NCI-H2029 (cell line): ENCODE results near the gene HDAC4.

Source experiments
- DNase-seq: peaks from one replicate; lab custom pipeline; 2025; lab: John Stamatoyannopoulos, UW

Gene HDAC4

DNA sequence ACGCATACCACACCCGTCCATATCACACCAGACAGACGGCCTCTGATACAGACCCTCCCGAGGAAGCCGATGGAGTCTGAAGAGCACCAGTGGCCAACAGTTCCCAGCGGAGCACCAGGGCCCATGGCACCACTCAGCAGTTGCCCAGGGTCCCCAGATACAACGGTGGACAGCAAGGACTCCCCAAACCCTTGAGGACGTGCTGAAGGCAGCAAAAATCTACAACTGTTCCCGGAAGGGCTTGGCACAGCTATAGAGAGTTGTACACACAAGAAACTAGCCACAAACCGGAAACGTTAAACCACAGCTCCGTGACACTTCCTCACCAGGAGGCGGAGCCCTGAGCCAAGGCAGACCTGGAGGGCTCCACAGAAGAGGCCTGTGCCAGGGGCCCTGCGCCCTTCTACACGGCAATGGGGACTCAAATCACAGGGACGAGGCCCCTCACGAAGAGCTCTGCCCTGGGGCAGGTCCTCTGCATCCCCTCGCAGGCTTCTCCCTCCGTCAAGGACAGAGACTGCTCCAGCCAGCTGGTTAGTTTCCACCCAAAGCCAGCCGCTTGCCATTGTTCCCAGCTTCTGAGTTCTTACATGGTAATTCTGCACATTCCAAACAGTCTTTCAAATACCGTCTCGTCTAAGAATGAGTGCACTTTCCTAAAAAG lies 133.4 kb downstream of the HDAC4 start:
- DNase-seq = no peak

DNA sequence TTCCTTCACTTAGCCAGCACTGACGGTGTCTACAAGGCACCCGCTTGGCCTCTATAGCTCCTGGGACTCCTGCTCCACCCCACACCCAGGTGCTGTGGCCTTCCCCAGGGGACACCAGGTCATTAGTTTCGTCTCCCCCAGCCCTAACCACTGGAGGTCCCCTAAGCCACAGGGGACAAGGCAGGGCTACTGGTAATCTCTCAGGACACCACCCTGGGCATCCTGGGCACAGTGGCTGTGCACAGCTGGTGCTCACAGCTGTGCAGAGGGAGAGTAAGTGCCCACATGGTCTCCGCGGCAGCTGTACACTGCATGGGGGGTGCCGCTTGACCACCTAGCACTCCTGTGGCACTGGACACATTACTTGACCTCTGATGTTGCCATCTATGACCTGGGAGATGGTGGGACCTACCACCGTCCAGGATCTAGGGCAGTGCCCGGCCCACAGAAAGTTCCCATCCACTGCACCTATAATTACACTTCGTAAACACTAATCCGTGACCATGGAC lies 134.0 kb downstream of the HDAC4 start:
- DNase-seq = no peak

DNA sequence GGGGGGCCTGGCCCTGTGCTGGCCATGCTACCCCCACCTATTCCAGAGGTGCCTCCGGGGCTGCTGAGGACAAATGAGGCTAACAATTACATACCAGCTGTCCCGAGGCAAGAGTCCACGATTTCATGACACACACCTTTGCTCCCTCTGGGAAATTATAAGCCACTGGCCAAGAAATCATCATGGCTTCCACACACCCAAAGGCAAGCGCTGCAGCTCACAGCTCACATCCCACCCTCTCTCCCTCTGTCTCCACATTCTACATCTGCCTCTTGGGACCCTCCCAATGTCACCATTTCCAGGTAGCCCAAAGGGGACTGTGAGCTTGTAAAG lies 134.4 kb downstream of the HDAC4 start:
- DNase-seq = no peak

DNA sequence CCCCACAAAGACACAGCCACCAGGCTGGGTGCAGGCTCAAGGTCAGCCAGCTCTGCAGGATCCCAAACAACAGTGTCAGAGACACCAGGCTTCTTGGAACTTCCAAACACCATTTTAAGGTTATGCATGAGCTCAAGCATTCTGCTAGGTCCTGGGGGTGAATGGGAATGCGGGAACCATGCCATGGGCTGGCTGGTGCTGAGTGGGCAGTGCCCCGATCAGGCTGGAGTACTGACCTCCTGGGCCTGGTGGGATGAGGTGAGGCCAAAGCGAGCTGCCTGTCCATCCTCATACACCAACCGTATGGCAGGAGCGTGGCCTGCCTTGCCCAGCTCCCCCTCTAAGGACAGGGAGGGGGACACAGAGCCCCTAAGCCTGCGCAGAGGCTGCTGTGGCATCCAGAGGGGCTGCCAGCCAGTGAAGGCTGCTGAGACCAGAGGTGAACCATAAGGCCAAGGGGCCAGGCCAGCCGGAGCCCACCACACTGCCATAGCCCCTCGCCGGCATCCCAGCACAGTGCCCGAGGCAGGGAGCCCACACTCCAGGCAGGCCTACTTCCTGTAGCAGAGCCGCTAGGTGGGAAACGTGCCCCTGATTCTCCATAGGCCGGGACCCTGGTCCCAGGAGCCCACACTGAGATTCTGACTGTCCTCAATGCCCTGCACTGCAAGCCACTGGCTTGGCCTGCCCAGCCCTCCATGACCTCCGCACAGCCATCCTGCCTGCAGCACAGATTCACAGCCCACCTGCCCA lies 135.0 kb downstream of the HDAC4 start:
- no peak for DNase-seq

DNA sequence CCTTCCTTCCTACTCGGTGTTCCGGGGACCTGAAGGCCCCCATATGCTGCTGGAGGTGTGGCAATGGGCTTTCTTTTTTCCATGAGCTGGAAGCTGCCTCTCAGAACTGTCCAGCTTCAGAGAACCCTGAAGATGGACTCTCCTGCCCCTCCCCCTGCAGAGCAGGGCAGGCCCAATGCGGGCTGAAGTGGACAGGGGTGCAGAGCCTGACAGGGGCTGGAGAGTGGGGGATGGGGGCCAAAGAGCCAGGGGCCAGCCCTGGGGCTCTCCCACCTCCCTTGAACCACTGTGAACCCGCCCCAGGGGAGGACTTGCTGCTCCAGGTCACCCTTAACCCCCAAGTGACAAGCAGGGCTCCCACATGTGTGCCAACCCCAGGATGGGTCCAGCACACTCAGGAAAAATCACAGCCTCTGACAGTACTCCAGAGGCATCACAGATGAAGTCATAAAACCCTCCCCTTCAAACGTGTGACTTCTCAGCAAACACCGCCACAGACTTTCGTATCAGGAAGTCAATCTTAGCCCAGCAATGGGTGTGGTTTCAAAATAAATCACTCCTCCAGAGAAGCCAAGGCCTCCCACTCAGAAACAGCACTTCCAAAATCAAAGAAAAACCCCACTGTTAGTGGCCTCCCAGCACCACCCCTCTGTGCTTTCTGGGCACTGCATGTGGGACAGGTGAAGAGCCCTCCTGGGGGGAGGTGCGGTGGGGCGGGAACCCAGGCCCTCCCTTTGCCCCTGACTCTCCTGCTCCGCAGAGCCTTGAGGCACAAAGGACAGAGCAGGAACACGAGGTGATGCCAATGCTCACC lies 135.8 kb downstream of the HDAC4 start:
- DNase-seq = no peak

DNA sequence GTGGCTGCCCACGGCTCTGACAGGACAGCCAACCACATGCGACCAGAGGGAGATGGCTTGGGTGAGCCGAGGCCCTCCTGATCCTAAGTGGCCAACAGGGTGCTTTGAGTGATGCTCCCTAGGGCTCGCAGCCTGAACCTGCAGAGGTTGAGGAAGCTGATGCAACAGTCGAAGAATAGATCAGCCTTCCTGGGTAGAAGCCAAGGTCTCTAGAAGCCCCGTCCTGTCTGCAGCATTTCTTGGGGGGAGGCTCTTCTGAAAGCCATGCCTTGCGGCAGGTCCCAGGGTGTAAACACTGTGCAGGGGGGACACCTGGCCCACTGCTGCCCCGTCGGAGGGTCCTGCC lies 136.4 kb downstream of the HDAC4 start:
- no peak for DNase-seq

DNA sequence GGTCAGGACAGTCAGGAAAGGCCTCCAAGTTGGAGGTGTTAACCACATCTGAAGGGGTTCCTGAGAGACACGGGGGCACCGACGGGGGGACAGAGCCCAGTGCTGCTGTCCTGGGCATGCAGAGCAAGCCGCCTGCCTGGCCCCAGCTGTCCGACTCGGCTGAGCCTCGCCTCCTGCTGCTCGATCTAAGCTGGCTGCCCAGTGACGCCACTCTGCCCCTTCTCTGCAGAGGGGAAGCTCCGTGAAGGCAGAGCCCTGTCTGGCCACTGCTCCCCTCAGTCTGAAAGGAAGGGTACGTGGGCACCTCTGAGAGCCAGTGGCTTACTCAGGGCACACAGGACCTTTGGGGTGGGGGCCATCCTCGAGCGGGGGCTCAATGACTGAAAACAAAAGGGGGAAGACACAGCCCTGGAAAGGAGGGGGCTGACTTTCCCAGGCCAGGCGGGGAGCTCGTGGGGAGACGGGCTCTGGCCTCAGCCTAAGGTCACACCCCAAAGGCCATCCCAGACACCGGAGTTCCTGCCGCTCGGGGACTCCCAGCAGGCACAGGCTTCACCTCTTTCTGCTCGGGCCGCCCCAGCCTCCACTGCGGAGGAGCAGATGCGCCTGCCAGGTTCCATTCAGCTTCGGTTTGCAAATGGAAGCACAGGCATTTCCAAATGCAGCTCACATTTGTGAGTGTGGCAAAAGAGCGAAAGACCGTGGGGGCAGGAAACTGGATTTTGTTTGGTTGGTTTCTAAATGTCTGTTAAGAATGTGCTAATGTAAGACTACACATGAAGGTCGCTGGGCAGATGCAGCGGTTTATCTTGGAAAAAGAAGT lies 136.9 kb downstream of the HDAC4 start:
- DNase-seq = no peak

DNA sequence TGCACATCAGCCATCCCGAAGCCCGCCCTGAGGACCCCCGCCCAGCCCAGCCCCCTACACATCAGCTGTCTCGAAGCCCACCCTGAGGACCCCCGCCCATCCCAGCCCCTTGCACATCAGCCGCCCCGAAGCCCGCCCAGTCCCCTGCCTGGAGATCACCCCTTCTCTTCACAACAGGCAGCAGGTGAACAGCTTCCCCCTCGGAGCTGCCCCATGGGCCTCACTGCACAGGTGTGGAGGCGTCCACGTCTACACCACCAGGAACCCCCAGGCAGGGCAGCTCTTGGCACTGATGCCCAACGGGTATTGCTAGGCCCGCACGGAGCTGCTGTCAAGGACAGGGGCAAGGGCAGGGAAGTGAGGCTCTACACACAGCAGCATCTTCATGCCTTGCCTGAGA lies 137.6 kb downstream of the HDAC4 start:
- no peak for DNase-seq

DNA sequence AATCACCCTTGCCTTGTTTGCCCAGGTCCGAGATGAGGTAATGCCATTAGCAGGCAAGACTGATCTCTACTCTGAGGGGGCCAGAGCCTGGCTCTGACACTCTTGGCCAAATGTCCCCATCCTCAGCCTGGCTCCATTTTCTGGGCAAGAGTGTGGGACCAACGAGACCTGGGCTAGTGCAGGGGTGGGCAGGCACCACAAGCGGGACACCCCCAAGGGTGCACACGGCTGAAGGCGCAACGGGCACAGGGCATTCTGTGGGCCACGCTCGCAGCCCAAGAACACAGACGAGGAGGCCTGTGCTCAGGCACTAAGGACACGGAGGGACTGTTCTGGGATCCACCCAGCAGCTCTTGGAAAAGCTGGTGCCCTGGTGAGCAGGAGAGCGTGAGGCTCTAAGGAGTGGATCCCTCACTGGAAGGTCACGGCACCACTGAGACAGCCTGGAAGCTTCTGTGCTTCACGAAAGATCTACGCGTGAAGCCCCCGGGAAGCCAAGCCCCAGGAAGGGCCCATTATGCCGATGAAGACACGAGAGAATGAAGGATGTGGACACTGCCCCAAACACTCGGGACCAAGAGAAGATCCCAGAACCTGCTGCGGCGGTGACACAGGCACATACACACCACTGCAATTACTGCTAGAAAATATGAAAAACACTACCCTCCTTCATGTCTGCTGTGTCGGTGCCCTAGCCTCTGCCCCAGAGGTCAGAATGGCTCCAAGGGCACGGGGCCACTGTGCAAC lies 138.2 kb downstream of the HDAC4 start:
- DNase-seq = no peak

DNA sequence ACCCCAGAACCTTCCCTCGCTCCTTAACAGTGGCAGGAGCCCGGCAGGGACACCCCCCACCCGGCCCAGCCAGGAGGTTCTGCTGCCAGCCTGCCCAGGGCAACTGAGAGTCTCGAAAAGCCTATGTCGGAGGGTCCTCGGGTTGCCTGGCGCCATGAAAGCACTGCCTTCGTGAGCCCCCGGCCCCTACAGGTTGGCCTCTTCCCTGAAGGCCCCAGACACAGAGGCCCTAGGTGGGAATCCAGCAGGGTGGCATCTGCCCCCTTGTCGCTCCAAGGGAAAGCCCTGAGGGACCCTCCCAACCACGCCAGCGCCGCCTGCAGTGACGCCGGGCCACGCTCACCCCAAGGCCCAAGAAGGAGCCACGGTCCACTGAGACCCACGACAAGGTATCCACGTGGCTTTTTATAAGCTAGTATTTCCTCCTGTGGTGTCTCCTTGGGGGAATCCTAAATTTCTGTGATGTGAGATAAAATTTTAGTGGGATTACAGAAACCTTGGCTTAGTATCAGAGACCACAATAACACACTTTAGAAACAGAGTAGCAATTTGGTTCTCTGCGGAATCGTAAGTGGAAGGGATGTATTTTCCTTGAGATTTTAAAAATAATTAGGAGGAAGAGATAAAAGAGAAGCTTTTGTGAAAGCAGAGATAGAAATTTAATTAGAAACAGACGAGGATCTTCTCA lies 138.9 kb downstream of the HDAC4 start:
- no peak for DNase-seq

DNA sequence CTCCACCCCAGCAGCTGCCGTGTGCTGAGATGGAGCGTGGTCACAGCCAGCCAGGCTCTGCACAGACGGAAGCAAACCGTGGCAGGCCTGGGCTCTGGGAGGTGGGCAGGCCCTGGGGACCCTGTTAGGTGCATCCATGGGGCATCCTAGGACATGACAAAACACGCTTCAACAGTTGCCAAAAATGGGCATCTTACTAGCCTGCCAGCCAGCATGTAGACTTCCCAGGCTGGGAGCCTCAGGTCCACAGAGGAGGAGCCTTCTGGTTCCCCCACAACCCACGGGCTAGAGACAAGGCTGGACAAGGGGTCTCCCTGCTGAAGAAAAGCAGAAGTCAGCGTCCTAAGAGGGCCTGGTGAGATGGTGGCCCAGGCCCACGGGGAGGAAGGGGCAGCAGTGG lies 139.5 kb downstream of the HDAC4 start:
- DNase-seq = no peak

DNA sequence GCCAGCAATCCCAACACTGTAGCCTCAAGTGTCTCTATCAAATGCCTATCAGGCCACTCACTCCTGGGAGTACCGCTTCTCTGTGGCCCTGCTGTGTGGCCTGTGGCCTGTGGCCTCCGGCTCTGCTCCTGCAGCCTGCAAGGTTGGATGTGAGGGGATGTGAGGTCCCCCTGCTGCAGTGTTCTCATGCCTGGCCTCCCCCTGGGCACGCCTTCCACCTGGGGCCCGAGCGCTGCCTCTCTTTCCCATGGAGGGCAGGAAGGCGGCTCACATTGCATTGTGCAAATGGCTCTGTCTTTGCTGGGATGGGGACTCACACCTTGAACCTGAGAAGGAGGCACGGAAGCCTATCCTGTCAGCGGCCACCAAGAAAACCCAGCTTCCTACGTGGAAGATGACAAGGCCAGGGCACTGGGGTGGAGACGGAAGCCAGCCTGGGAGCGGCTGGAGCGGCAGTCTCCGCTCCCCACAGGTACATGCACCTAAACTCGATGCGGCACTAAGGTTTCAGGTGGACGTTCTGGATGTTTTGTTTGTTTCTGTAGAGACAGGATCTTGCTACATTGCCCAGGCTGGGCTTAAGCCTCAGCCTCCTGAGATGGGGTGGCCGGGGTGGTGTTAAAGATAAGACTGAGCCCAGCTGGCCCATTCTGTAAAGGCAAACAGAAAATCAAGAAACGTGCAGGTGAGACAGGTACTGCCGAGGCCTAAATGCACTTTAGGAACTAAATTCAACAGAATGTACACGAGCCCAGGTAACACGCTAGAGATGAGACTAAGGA lies 140.1 kb downstream of the HDAC4 start:
- DNase-seq = no peak

DNA sequence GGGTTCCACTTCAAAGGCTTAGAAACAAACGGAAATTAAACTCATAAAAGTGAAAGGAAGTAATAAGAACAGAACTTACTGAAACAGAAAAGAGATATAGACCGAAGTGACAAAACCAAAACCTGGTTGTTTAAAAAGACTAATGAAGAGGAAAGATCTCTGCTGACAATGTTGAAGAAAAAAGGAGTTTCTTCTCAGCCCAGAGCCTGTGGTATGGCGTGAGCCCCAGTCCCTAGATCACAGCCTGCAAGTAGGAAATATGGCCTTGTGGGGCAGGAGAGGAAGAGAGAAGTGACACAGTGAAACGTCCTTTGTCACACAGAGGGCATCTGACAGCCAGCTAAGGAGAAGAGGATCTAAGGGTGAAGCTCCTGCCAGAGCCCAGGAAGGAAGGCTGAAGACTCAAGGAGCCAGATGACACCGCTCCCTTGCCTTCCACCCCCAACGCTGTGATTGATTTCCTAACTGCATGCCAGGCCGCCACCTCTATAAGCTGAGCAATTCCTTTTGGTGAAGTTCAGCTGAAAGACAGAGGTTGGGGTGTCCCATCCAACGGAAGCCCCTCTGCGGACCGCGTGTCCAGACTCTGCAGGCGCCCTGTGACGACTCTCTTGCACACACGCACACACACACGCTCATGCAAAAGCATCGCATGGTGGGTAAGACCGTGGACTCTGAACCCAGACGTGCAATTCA lies 141.1 kb downstream of the HDAC4 start:
- no peak for DNase-seq

DNA sequence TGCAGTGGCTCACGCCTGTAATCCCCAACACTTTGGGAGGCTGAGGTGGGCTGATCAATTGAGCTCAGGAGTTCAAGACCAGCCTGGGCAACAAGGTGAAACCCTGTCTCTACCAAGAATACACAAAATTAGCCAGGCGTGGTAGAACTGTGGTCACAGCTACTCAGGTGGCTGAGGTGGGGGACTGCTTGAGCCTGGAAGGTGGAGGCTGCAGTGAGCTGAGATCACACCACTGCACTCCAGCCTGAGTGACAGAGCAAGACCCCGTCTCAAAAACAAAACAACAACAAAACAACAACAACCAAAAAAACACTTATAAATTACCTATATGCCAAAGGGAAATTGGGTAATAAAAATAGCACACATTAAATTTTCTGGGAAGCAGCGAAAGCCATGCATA lies 141.6 kb downstream of the HDAC4 start:
- no peak for DNase-seq

DNA sequence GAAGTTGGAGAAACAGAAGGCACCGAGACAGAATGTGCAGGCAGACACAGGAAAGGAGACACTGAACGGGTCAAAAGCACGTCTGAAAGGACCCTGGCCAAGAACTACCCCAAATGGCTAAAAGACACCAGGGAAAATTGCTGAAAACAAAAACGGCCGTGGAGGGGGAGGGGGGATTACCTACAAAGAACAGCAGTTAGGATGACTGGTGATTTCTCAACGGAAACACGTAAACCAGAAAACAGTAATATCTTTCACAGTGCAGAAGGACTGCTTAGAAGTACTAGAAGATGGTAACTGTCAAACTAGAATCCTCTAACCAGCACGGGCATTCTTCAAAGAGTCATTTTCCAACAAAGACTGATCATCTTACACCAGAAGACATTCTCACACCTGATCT lies 142.6 kb downstream of the HDAC4 start:
- DNase-seq = no peak

DNA sequence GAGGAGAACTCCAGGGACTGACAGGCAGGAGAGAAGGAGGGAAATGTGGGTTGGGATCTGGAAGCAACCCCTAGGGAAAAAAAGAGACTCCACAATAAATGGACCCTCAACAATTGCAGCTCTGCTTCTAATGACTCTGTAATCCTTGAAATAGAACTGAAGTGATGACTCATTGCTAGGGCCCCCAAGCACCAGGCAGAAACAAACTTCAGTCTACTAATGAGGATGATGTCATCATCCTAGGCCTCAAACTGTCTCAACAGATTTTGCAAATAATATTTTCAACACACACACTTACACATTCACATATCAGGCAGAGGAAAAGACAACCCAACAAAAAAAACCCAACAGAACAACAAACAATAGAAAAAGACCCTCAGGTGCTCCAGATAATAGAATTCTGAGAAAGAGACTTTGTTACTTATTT lies 143.3 kb downstream of the HDAC4 start:
- DNase-seq = no peak

DNA sequence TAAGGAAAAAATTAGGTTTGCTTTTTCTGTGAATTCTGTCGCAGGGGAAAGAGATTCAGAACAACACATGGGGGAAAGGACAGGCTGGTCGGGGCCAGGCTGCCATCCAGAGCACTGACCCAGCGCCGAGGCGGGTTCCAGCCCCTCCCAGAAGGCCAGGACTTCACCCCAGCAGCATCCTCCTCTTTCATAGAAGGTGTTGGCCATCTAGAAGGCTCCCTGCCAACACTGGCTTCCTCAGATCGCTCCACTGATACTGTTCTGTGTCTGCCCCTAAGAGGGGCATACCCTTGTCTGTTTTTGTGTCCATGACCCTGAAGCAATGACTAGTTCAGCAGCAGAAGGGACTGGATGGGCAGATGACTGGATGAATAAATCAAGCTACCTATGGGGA lies 144.5 kb downstream of the HDAC4 start:
- DNase-seq = no peak

DNA sequence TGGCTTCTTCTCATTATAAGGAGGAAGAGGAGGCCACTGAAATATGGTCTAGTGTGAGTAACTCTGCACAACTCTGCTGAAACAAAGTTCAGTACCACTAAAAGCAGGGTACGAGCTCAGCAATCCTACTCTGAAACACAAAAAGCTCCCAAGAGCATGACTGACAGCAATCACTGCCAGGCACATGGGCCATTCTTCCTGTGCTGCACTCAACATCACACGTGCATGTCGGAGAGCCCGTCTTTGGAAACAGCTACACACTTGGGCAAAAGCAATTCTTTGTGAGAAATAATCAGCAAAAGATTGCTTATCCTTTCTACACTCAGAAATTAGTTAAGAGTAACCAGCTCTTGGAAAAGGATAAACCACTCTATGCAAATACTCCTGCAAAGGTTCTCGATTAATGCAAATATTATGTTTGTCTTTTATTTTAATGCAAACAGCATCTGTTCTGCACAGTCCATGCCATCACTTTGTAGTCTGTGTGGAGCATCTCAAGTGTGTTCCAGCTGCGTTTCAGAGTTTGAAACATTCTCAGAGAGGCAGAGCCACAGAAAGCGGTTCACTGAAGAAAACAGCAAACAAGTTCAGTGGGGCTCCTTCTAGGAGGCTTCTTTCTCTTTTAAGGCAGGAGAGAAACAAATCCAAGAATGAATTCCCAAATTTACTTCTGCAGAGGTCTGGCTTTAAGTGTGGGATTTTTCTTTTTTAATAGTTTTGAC lies 145.0 kb downstream of the HDAC4 start:
- DNase-seq = no peak

DNA sequence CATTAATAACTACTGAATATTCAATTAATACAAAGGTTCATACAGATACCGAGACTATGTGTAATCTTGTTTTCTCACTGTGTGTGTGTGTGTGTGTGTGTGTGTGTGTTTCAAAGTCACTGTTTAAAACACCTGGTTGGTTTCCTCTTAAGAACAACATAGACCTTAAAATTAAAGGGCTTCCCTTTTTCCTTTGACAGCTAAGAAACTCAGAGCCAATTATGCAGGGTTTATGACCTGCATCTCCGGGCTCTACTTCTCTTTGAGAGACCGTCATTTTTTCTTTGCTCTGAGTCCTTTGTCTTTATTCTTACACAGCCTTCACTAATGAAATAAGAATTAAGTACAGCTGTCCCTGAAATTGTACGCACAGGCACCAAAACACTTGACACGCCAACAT lies 145.6 kb downstream of the HDAC4 start:
- no peak for DNase-seq
